Stomach (tissue), 9 donors: ENCODE data around the gene FHAD1. TPM values are rescaled to one million over a fixed set of nuclear protein-coding genes. Genes with fewer than 3 reads are reported as not detected.

ENCODE experiments used
- DNase-seq, 2 donors: peaks; one replicate each; pipeline versions ENCODE4 v3.0.0 to v3.0.0-alpha.2; 2013 to 2019
- H3K27ac ChIP-seq, 5 donors: fragments of 200-600 bp in 4 of 5; sonication (generic) in 4 of 5; one replicate each; pipeline ENCODE4 v1.5.1; 2013 to 2019; ENCODE audit warnings: mild to moderate bottlenecking in 1 of 5, moderate library complexity in 1 of 5
- H3K27me3 ChIP-seq, 3 donors: fragments of 200-600 bp; sonication (generic); one replicate each; pipeline ENCODE4 v1.5.1; 2017 to 2019; ENCODE audit warnings: mixed run types in 1 of 3
- H3K36me3 ChIP-seq, 4 donors: fragments of 200-600 bp; sonication (generic); 1 replicate in 3 of 4; 2 replicates in 1 of 4; pipeline ENCODE4 v1.5.1; 2016 to 2019
- H3K4me1 ChIP-seq, 4 donors: fragments of 200-600 bp; sonication (generic); one replicate each; pipeline ENCODE4 v1.5.1; 2016 to 2019
- H3K4me3 ChIP-seq, 4 donors: fragments of 200-600 bp; sonication (generic) in 3 of 4; one replicate each; pipeline ENCODE4 v1.5.1; 2016 to 2019; ENCODE audit warnings: mild to moderate bottlenecking in 1 of 4
- H3K9me3 ChIP-seq, 4 donors: fragments of 200-600 bp; sonication (generic); one replicate each; pipeline ENCODE4 v1.5.1; 2016 to 2019
- EP300 ChIP-seq: sonication (generic); formaldehyde crosslinking; IDR thresholded peaks from one replicate; pipeline ENCODE4 v1.6.1; 2017; ENCODE audit warnings: antibody characterized with exemption
- POLR2A ChIP-seq, 4 donors: fragments of 450-650 bp; IDR thresholded peaks; one replicate each; pipeline ENCODE4 v1.6.1; 2016; ENCODE audit warnings: antibody characterized with exemption in 4 of 4, control low read depth in 2 of 4, mild to moderate bottlenecking in 1 of 4, moderate library complexity in 1 of 4
- POLR2AphosphoS5 ChIP-seq, 3 donors: sonication (generic); formaldehyde crosslinking; IDR thresholded peaks; one replicate each; pipeline ENCODE4 v1.6.1; 2016; ENCODE audit warnings: antibody characterized with exemption in 3 of 3
- WGBS, 5 donors: extraction: QIAGEN DNeasy Blood & Tissue Kit in 3 of 5; methylation state at CpG; one replicate each; pipeline versions ENCODE4 v1.1.5 to v1.1.7; 2013 to 2018; 5-methylcytosine and 5-hydroxymethylcytosine counted together
- intact Hi-C: fragments of 100-400 bp; cut with DNase I; formaldehyde crosslinking; loops from one replicate; pipeline ENCODE4 v1.15.1; 2023; ENCODE audit warnings: low total_unique reads
- polyA plus RNA-seq, 3 donors: library from polyadenylated mRNA; stranded (reverse); fragments of 200-250 nt; gene quantifications; one replicate each; pipeline ENCODE4 v1.2.3, GENCODE V29; 2013
- total RNA-seq, 5 donors: library from RNA; depleted of rRNA; stranded (reverse); fragments of >200 nt; gene quantifications; one replicate each; pipeline versions ENCODE4 v1.1.0 to v1.2.3, GENCODE V29; 2014 to 2016
- TF ChIP-seq, protein P1 (sequence below), 7 experiments: fragments of 450-650 bp in 4 of 7; fragments of 200-600 bp in 3 of 7; sonication (generic) in 3 of 7; IDR thresholded peaks; one replicate each; pipeline ENCODE4 v1.5.1; 2016 to 2019; ENCODE audit warnings: antibody characterized with exemption in 7 of 7, control low read depth in 2 of 7, mild to moderate bottlenecking in 1 of 7
- donor health status: healthy with polysubstance abuse.
- donor health status: Bipolar disorder and iron deficiency.
- donor health status: healthy.

The FHAD1 gene
- total and polyA plus RNA-seq, 8 donors, result 0.38 to 5.1 (median 1.4) TPM; not detected in 2

DNA sequence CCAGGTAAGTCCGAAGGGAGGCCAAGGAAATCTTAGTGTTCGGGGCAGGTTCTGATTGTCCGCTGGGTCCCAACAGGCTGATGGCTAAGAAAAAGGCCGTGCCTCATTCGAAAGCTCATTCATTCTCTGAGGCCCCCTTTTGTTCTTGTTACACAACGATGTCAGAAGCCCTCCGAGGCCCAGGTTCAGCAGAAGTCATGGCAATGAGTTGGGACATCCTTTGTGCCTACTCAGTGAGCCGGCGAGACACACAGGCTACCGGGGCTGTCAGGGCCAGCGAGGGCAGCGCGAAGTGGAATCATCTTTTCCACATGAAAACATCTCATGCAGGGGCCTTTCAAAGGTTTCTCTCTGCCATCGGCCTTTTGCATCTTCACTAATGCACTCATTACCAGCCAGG lies 113.7 kb downstream of the FHAD1 start:
- TF ChIP-seq, protein P1, sequence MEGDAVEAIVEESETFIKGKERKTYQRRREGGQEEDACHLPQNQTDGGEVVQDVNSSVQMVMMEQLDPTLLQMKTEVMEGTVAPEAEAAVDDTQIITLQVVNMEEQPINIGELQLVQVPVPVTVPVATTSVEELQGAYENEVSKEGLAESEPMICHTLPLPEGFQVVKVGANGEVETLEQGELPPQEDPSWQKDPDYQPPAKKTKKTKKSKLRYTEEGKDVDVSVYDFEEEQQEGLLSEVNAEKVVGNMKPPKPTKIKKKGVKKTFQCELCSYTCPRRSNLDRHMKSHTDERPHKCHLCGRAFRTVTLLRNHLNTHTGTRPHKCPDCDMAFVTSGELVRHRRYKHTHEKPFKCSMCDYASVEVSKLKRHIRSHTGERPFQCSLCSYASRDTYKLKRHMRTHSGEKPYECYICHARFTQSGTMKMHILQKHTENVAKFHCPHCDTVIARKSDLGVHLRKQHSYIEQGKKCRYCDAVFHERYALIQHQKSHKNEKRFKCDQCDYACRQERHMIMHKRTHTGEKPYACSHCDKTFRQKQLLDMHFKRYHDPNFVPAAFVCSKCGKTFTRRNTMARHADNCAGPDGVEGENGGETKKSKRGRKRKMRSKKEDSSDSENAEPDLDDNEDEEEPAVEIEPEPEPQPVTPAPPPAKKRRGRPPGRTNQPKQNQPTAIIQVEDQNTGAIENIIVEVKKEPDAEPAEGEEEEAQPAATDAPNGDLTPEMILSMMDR (IDR thresholded peaks at IDR 0.05), result no peak
- Histone ChIP-seq H3K27ac (no peak overlapping the region), H3K4me3 (no peak overlapping the region), H3K4me1 (no peaks in the 10 kb centered on the region), H3K27me3 (no peaks in the 10 kb centered on the region), H3K36me3 (no peaks in the 10 kb centered on the region), H3K9me3 (no peaks in the 10 kb centered on the region)
- intact Hi-C loops, result no loop called here
- WGBS, 5 donors, result 91 to 95% (median 93%) methylated on average over 14 of the region's 14 CpGs
- no peak for DNase-seq

DNA sequence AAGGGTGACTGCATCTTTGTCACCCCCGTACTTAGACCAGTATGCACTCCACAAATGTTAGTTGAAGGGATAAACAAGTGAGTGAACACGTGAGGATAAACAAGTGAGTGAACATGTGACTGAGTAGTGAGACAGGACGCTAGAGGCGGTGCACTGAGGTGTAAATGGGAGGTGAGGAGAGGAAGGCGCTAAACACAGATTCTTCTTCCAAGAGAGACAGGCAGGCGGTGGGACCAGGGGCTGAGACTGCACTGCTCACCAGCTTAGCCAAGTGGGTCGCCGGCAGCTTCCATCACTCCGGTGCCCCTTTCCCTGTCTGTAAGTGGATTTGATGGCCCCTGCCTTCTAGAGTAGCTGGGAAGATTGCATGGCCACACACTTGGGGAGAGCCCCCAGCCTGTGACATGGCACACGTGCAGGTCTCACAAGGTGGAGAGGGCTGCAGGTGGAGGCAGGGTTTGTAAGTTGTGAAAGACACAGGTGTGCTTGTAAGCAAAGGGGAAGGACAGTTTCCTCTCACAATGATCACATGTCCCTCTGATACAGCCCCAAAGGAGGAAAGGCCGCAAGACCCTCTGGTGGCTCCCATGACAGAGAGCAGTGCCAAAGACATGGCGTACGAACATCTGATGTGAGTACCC lies 115.2 kb downstream of the FHAD1 start:
- H3K4me3 ChIP-seq, result no peak overlapping the region
- DNase-seq, result no peak
- peaks cover 0 to 10% (median 2%) of the 10 kb centered on the region in 4 donors for H3K4me1 ChIP-seq
- H3K9me3 ChIP-seq, result no peaks in the 10 kb centered on the region
- 87 to 94% (median 93%) methylated on average over 10 to 13 of the region's 13 CpGs for WGBS, 5 donors
- intact Hi-C loops, result no loop called here
- TF ChIP-seq POLR2A (IDR thresholded peaks at IDR 0.05), result no peak
- TF ChIP-seq, protein P1 (IDR thresholded peaks at IDR 0.05), result no peak
- TF ChIP-seq EP300, result no peak
- TF ChIP-seq POLR2AphosphoS5 (IDR thresholded peaks at IDR 0.05), result no peak
- H3K27me3 ChIP-seq, result no peaks in the 10 kb centered on the region
- no peaks in the 10 kb centered on the region for H3K36me3 ChIP-seq
- H3K27ac ChIP-seq, result no peak overlapping the region

DNA sequence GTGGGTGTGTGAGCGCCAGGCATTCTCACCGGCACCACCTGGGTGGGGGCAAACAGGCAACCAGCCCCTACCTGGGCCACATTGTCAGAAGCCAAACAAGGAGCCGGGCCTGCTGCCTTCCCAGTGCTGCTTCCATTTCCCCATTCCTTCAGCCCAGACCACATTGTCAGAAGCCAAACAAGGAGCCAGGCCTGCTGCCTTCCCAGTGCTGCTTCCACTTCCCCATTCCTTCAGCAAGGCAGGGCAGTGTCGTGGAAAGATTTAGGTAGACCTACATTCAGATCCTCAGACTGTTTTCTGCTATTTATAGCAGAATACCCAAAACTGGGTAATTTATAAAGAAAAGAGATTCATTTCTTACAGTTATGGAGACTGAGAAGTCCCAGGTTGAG lies 115.7 kb downstream of the FHAD1 start:
- H3K27me3 ChIP-seq, result no peaks in the 10 kb centered on the region
- intact Hi-C loops, result no loop called here
- H3K36me3 ChIP-seq, result no peaks in the 10 kb centered on the region
- H3K4me3 ChIP-seq, result no peak overlapping the region
- DNase-seq, result no peak
- 61 to 84% (median 71%) methylated on average over 2 to 4 of the region's 4 CpGs for WGBS, 5 donors
- no peaks in the 10 kb centered on the region for H3K9me3 ChIP-seq
- no peak overlapping the region for H3K27ac ChIP-seq
- H3K4me1 ChIP-seq, result peaks cover 0 to 10% (median 2%) of the 10 kb centered on the region in 4 donors
- TF ChIP-seq POLR2A (IDR thresholded peaks at IDR 0.05), result no peak
- no peak for TF ChIP-seq EP300

DNA sequence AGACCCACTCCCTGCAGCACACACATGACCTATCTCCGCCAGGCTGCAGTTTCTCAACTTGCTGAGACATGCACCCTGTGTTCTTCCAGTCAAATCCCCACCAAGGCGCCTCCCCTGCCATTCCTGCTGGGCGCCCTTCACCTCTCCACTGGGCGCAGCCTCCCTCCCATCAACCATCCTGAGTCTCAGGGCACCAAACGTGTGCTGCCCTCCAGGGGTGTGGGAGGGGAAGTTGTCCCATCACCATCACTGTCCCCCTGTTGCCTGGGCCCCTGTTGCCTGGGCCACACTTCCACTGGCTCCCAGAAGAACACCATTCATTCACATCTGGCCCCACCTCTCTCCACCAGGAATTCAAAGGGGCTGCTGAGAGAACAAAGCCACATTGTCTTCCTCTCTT lies 117.7 kb downstream of the FHAD1 start:
- TF ChIP-seq, protein P1 (IDR thresholded peaks at IDR 0.05), result no peak
- no peak for TF ChIP-seq POLR2A (IDR thresholded peaks at IDR 0.05)
- TF ChIP-seq EP300, result no peak
- TF ChIP-seq POLR2AphosphoS5 (IDR thresholded peaks at IDR 0.05), result no peak
- 81 to 92% (median 86%) methylated on average over 5 of the region's 5 CpGs for WGBS, 5 donors

DNA sequence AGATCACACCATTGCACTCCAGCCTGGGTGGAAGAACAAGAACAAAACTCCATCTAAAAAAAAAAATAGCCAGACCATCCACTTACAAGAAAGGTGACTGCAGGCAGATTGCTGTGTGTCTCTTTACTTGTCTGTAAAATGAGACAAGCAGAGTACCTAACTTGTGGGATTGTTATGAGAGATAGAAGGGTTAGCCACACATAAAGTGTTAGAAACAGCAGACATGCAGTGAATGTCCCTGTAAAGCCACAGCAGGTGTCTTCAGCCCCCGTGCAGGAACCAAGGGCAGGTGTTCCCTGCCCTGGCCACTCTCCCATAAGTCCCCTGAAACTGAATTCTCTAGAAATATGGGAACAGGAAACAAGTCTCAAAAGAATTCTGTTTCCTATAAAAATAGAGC lies 121.9 kb downstream of the FHAD1 start:
- no peak overlapping the region for H3K4me3 ChIP-seq
- H3K27me3 ChIP-seq, result no peaks in the 10 kb centered on the region
- WGBS, 5 donors, result 65 to 89% (median 85%) methylated on average over 1 of the region's 1 CpG
- intact Hi-C loops, result no loop called here
- no peak for DNase-seq
- TF ChIP-seq POLR2A (IDR thresholded peaks at IDR 0.05) (no peak), POLR2AphosphoS5 (IDR thresholded peaks at IDR 0.05) (no peak), EP300 (no peak)
- TF ChIP-seq, protein P1 (IDR thresholded peaks at IDR 0.05), result no peak
- no peaks in the 10 kb centered on the region for H3K36me3 ChIP-seq
- no peak overlapping the region for H3K27ac ChIP-seq
- no peaks in the 10 kb centered on the region for H3K9me3 ChIP-seq
- H3K4me1 ChIP-seq, result peaks cover 15 to 32% (median 21%) of the 10 kb centered on the region in 4 donors

More for the DNA sequence above, 117.7 kb downstream of the FHAD1 start:
- no peaks in the 10 kb centered on the region for H3K36me3 ChIP-seq
- H3K27ac ChIP-seq, result no peak overlapping the region
- no peaks in the 10 kb centered on the region for H3K27me3 ChIP-seq
- peaks cover 0 to 10% (median 2%) of the 10 kb centered on the region in 4 donors for H3K4me1 ChIP-seq
- no peaks in the 10 kb centered on the region for H3K9me3 ChIP-seq
- DNase-seq, result no peak
- H3K4me3 ChIP-seq, result no peak overlapping the region
- intact Hi-C loops, result no loop called here
